Endothelial cell (in vitro differentiated cells): ENCODE data around the gene TRIM69. TPM values are rescaled to one million over a fixed set of nuclear protein-coding genes. Genes with fewer than 3 reads are reported as not detected.
A peak's percentile ranks its signal among the peaks of the same experiment; 100 is the strongest.
"Not testable (repeated sequence)": the region's sequence is repeated elsewhere in the genome, so short reads cannot be mapped to it uniquely, and the experiment has no call there.

ENCODE experiments used
- DNase-seq: peaks from one replicate; pipeline ENCODE4 v3.0.0; 2021; ENCODE audit warnings: low spot score
- H3K27ac Mint-ChIP-seq: one replicate; pipeline ENCODE4 v1.8.0; 2021; ENCODE audit warnings: mixed read lengths, inconsistent platforms; ENCODE audit not compliant: unreplicated experiment
- H3K27me3 Mint-ChIP-seq: one replicate; pipeline ENCODE4 v1.8.0; 2021; ENCODE audit warnings: mild to moderate bottlenecking, moderate library complexity, mixed read lengths, inconsistent platforms; ENCODE audit not compliant: unreplicated experiment
- H3K36me3 Mint-ChIP-seq: one replicate; pipeline ENCODE4 v1.8.0; 2021; ENCODE audit warnings: mild to moderate bottlenecking, low read depth, mixed read lengths, inconsistent platforms; ENCODE audit not compliant: unreplicated experiment
- H3K4me1 Mint-ChIP-seq: one replicate; pipeline ENCODE4 v1.8.0; 2021; ENCODE audit warnings: mild to moderate bottlenecking, mixed read lengths, inconsistent platforms; ENCODE audit not compliant: unreplicated experiment
- H3K4me3 Mint-ChIP-seq: one replicate; pipeline ENCODE4 v1.8.0; 2021; ENCODE audit warnings: mild to moderate bottlenecking, mixed read lengths, inconsistent platforms; ENCODE audit not compliant: unreplicated experiment
- H3K9me3 Mint-ChIP-seq: one replicate; pipeline ENCODE4 v1.8.0; 2021; ENCODE audit warnings: mixed read lengths, inconsistent platforms; ENCODE audit not compliant: unreplicated experiment
- CTCF ChIP-seq: fragments of 200-600 bp; sonication (generic); IDR thresholded peaks from one replicate; pipeline ENCODE4 v1.5.0; 2021; ENCODE audit warnings: antibody characterized with exemption; ENCODE audit not compliant: unreplicated experiment
- total RNA-seq: library from RNA; stranded (reverse); fragmentation: NEBNext Ultra II Directional; extraction: Animal tissue kit (Norgen Biotek cat#: 25700); gene quantifications from one replicate; pipeline ENCODE4 v1.2.1, GENCODE V29; 2021; ENCODE audit not compliant: unreplicated experiment

TRIM69 gene
- total RNA-seq, 1 donor from 2014 or later: 13.4 TPM

GRCh38 chr15:44735482-44736180 lies 697 bp upstream of the TRIM69 start:
- H3K27me3 Mint-ChIP-seq: peaks cover 2% of the 10 kb centered on the region
- DNase-seq: no peak

DNA sequence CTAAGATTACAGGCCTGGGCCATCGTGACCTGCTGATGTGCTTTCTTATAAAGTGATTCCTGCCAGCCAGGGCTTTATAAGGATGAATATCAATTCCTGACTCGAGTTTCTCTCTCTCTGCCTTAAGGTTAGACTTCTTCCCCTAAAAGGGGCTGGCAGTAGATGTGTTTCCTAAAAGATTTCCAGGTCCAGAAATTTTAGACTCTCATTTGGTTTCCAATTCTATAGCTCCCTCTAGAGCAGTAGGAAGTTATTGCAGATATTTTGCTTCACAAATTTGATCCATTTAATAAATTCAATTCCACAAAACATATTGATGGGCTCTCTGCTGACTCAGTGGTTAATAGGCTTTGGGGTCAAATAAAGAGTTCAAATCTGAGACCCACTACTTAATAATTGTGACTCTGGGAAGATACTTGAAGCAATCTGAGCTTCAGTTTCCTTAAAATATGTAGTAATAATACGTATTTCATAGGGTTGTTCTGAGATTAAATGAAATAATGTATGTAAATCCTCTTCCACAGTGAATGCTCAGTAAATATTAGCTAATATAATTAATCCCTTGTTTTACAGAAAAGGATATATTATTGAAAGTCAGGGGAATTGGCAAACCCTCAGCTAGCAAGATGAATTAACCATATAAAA lies 2.1 kb downstream of the TRIM69 start:
- peak; percentile 71 for TF ChIP-seq CTCF
- peaks cover 3% of the 10 kb centered on the region for H3K9me3 Mint-ChIP-seq
- DNase-seq: no peak
- H3K27me3 Mint-ChIP-seq: peaks cover 2% of the 10 kb centered on the region
- H3K27ac Mint-ChIP-seq: no peak overlapping the region
- no peaks in the 10 kb centered on the region for H3K36me3 Mint-ChIP-seq
- H3K4me3 Mint-ChIP-seq: no peak overlapping the region
- H3K4me1 Mint-ChIP-seq: peaks cover 26% of the 10 kb centered on the region

More at GRCh38 chr15:44735482-44736180, 697 bp upstream of the TRIM69 start:
- Mint-ChIP-seq H3K36me3 (peaks cover 6% of the 10 kb centered on the region), H3K27ac (peak overlapping the region; percentile 70), H3K9me3 (peaks cover 3% of the 10 kb centered on the region), H3K4me3 (no peak overlapping the region), H3K4me1 (peaks cover 26% of the 10 kb centered on the region)
- TF ChIP-seq CTCF: no peak

DNA sequence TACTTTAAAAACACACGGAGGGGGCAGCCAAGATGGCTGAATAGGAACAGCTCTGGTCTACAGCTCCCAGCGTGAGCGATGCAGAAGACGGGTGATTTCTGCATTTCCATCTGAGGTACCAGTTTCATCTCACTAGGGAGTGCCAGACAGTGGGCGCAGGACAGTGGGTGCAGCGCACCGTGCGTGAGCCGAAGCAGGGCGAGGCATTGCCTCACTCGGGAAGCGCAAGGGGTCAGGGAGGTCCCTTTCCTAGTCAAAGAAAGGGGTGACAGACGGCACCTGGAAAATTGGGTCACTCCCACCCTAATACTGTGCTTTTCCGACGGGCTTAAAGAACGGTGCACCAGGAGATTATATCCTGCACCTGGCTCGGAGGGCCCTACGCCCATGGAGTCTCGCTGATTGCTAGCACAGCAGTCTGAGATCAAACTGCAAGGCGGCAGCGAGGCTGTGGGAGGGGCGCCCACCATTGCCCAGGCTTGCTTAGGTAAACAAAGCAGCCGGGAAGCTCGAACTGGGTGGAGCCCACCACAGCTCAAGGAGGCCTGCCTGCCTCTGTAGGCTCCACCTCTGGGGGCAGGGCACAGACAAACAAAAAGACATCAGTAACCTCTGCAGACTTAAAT lies 3.0 kb downstream of the TRIM69 start:
- H3K27me3 Mint-ChIP-seq, H3K9me3 Mint-ChIP-seq, H3K36me3 Mint-ChIP-seq, H3K4me3 Mint-ChIP-seq, H3K27ac Mint-ChIP-seq, DNase-seq: not testable (repeated sequence)
- H3K4me1 Mint-ChIP-seq: peaks cover 24% of the 10 kb centered on the region

DNA sequence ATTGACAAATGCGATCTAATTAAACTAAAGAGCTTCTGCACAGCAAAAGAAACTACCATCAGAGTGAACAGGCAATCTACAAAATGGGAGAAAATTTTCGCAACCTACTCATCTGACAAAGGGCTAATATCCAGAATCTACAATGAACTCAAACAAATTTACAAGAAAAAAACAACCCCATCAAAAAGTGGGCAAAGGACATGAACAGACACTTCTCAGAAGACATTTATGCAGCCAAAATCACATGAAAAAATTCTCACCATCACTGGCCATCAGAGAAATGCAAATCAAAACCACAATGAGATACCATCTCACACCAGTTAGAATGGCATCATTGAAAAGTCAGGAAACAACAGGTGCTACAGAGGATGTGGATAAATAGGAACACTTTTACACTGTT lies 7.1 kb downstream of the TRIM69 start:
- not testable (repeated sequence) for H3K4me3 Mint-ChIP-seq, H3K27me3 Mint-ChIP-seq, H3K27ac Mint-ChIP-seq, H3K36me3 Mint-ChIP-seq, H3K4me1 Mint-ChIP-seq, H3K9me3 Mint-ChIP-seq, DNase-seq

DNA sequence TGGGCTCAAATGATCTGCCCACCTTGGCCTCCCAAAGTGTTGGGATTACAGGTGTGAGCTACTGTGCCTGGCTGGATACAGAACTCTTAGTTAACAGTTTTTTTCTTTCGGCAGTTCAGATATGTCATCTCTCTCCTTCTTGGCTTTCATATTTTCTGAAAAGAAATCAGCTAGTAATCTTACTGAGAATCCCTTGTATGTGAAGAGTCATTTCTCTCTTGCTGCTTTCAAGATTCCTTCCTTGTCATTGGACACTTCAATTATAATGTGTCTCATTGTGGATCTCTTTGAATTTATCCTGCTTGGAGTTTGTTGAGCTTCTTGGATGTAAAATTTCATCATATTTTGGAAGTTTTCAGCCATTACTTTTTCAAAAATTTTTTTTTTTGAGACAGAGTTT lies 17.0 kb downstream of the TRIM69 start:
- Mint-ChIP-seq H3K27ac (no peak overlapping the region), H3K27me3 (peaks cover 2% of the 10 kb centered on the region), H3K4me3 (no peak overlapping the region), H3K36me3 (peaks cover 5% of the 10 kb centered on the region), H3K4me1 (no peaks in the 10 kb centered on the region), H3K9me3 (no peaks in the 10 kb centered on the region)
- TF ChIP-seq CTCF: no peak
- DNase-seq: no peak

GRCh38 chr15:44763187-44763586 lies 26.9 kb downstream of the TRIM69 start:
- TF ChIP-seq CTCF: no peak
- H3K4me3 Mint-ChIP-seq: no peak overlapping the region
- no peaks in the 10 kb centered on the region for H3K36me3 Mint-ChIP-seq
- no peak for DNase-seq
- H3K9me3 Mint-ChIP-seq: no peaks in the 10 kb centered on the region
- H3K27me3 Mint-ChIP-seq: peaks cover 2% of the 10 kb centered on the region
- peaks cover 4% of the 10 kb centered on the region for H3K4me1 Mint-ChIP-seq
- no peak overlapping the region for H3K27ac Mint-ChIP-seq
